HG02610 (cell line): ENCODE data around the gene NCAPD3.
A peak's percentile ranks its signal among the peaks of the same experiment; 100 is the strongest.

Experiments used
- ATAC-seq: cut with Tn5 transposase; IDR thresholded peaks from one replicate; pipeline ENCODE4 v1.9.1; 2021; ENCODE audit warnings: mild to moderate bottlenecking, moderate library complexity; ENCODE audit not compliant: unreplicated experiment

The NCAPD3 gene

GRCh38 chr11:134170177-134170918, 53.4 kb downstream of the NCAPD3 start:
- ATAC-seq = no peak

GRCh38 chr11:134164490-134165370, 59.0 kb downstream of the NCAPD3 start:
- ATAC-seq = no peak

GRCh38 chr11:134159652-134160051, 64.1 kb downstream of the NCAPD3 start:
- ATAC-seq = no peak

- ATAC-seq = no peak
Observed at GRCh38 chr11:134158023-134158422, 65.7 kb downstream of the NCAPD3 start.

GRCh38 chr11:134157451-134157850, 66.3 kb downstream of the NCAPD3 start:
- no peak for ATAC-seq

GRCh38 chr11:134155946-134156865, 67.6 kb downstream of the NCAPD3 start:
- no peak for ATAC-seq

GRCh38 chr11:134155456-134155855, 68.3 kb downstream of the NCAPD3 start:
- ATAC-seq = no peak

GRCh38 chr11:134154441-134154840, 69.3 kb downstream of the NCAPD3 start:
- ATAC-seq = no peak

GRCh38 chr11:134153147-134153905, 70.4 kb downstream of the NCAPD3 start:
- ATAC-seq = no peak

- no peak for ATAC-seq
Observed at GRCh38 chr11:134152696-134153095, 71.1 kb downstream of the NCAPD3 start.

- no peak for ATAC-seq
Observed at GRCh38 chr11:134151083-134151747, 72.6 kb downstream of the NCAPD3 start.

- peak; percentile 48 for ATAC-seq
Observed at GRCh38 chr11:134150195-134150903, 73.4 kb downstream of the NCAPD3 start.

GRCh38 chr11:134149371-134149770, 74.4 kb downstream of the NCAPD3 start:
- no peak for ATAC-seq

- no peak for ATAC-seq
Observed at GRCh38 chr11:134146598-134146997, 77.2 kb downstream of the NCAPD3 start.

GRCh38 chr11:134145715-134146114, 78.1 kb downstream of the NCAPD3 start:
- no peak for ATAC-seq

- no peak for ATAC-seq
Observed at GRCh38 chr11:134144744-134145143, 79.0 kb downstream of the NCAPD3 start.

- no peak for ATAC-seq
Observed at GRCh38 chr11:134143801-134144200, 80.0 kb downstream of the NCAPD3 start.

GRCh38 chr11:134142536-134142935, 81.2 kb downstream of the NCAPD3 start:
- ATAC-seq = no peak

- ATAC-seq = no peak
Observed at GRCh38 chr11:134140961-134141490, 82.7 kb downstream of the NCAPD3 start.
